Measurements from ENCODE around the gene SHMT2. TPM values are rescaled to one million over a fixed set of nuclear protein-coding genes. Genes with fewer than 3 reads are reported as not detected.
A peak's percentile ranks its signal among the peaks of the same experiment; 100 is the strongest.

The SHMT2 gene
- total RNA-seq, 5 donors from 2014 or later (not counting 1 experiment from before 2014, with no cell fraction given) = 31.0 to 80.9 (median 55.6) TPM

- Histone ChIP-seq H3K27ac (ENCODE audit: low read length) (no peak overlapping the region), H3K9me3 (no peaks in the 10 kb centered on the region), H3K36me3 (ENCODE audit: control insufficient read depth in 2 of 2, extremely low read depth in 1 of 2, insufficient read depth in 1 of 2, low read length in 1 of 2) (no peaks in the 10 kb centered on the region), H3K27me3 (replicated peaks in 1 of 2; ENCODE audit: control insufficient read depth in 2 of 2, extremely low read depth in 1 of 2, insufficient read depth in 2 of 2, low read length in 1 of 2) (peaks cover 6 to 83% of the 10 kb centered on the region in 2 experiments), H3K4me1 (ENCODE audit: control insufficient read depth in 1 of 2, extremely low read depth in 1 of 2, insufficient read depth in 2 of 2, low read length in 2 of 2) (peaks cover 2 to 52% of the 10 kb centered on the region in 2 experiments), H3K4me3 (ENCODE audit: control insufficient read depth in 1 of 2, extremely low read depth in 1 of 2, low read length in 1 of 2) (no peak overlapping the region)
- DNase-seq (peak in 1 of 35 experiments; percentile 14), ATAC-seq (replicated peaks in 1 of 4) (no peak)
- Mint-ChIP-seq H3K9me3 (no peaks in the 10 kb centered on the region), H3K27me3 (peaks cover 56 to 58% of the 10 kb centered on the region in 2 donors), H3K27ac (no peak overlapping the region), H3K4me3 (peak overlapping the region in 2 of 3 donors; percentile 6 to 76), H3K36me3 (no peaks in the 10 kb centered on the region), H3K4me1 (peaks cover 33 to 48% (median 37%) of the 10 kb centered on the region in 3 donors)
- 23% methylated on average over 6 of the region's 11 CpGs for WGBS (ENCODE audit: insufficient coverage)
- CTCF ChIA-PET = interaction anchor here (1.5 to 4.3 kb wide), 4 partner anchors 12 to 28 kb away, joined by 7 to 66 read pairs (median 23); a partner anchor contains a TSS
- POLR2A ChIA-PET = no interaction called here
Observed at GRCh38 chr12:57215065-57215464, 14.4 kb upstream of the SHMT2 start.

GRCh38 chr12:57215668-57216013 is 13.9 kb upstream of the SHMT2 start:
- Mint-ChIP-seq H3K4me3 (peak overlapping the region; percentile 55 to 76 (median 62)), H3K27me3 (peaks cover 59 to 61% of the 10 kb centered on the region in 2 donors), H3K36me3 (no peaks in the 10 kb centered on the region), H3K9me3 (no peaks in the 10 kb centered on the region), H3K27ac (peak overlapping the region in 1 of 2 donors; percentile 29), H3K4me1 (peaks cover 33 to 51% (median 38%) of the 10 kb centered on the region in 3 donors)
- DNase-seq (peak in 10 of 35 experiments; percentile 25 to 59 (median 36)), ATAC-seq (replicated peaks in 1 of 4) (peak in 3 of 4 experiments; percentile 8 to 19 (median 15))
- POLR2A ChIA-PET = no interaction called here
- Histone ChIP-seq H3K27ac (ENCODE audit: low read length) (no peak overlapping the region), H3K27me3 (replicated peaks in 1 of 2; ENCODE audit: control insufficient read depth in 2 of 2, extremely low read depth in 1 of 2, insufficient read depth in 2 of 2, low read length in 1 of 2) (peaks cover 6 to 84% of the 10 kb centered on the region in 2 experiments), H3K36me3 (ENCODE audit: control insufficient read depth in 2 of 2, extremely low read depth in 1 of 2, insufficient read depth in 1 of 2, low read length in 1 of 2) (no peaks in the 10 kb centered on the region), H3K4me3 (ENCODE audit: control insufficient read depth in 1 of 2, extremely low read depth in 1 of 2, low read length in 1 of 2) (no peak overlapping the region), H3K4me1 (ENCODE audit: control insufficient read depth in 1 of 2, extremely low read depth in 1 of 2, insufficient read depth in 2 of 2, low read length in 2 of 2) (peaks cover 2 to 58% of the 10 kb centered on the region in 2 experiments), H3K9me3 (no peaks in the 10 kb centered on the region)
- WGBS (ENCODE audit: insufficient coverage) = 18% methylated on average over 6 of the region's 7 CpGs
- CTCF ChIA-PET = interaction anchor here (0.8 to 4.3 kb wide), 4 partner anchors 13 to 27 kb away, joined by 3 to 39 read pairs (median 6); partner anchors contain the start of gene SHMT2 (in 2 of the 2)

GRCh38 chr12:57216014-57216911 is 13.2 kb upstream of the SHMT2 start, which contains the start of gene NXPH4:
Gene NXPH4 (plus strand): TSS chr12:57216794. CDS start chr12:57216970, 176 bp downstream.
- Mint-ChIP-seq H3K9me3 (no peaks in the 10 kb centered on the region), H3K27me3 (peaks cover 65 to 67% of the 10 kb centered on the region in 2 donors), H3K27ac (peak within 1 kb of the TSS in 1 of 2 donors; percentile 29), H3K4me1 (peaks cover 37 to 57% (median 44%) of the 10 kb centered on the region in 3 donors), H3K36me3 (no peaks in the 10 kb centered on the region), H3K4me3 (peak within 1 kb of the TSS; percentile 77 to 80 (median 80))
- Histone ChIP-seq H3K27ac (ENCODE audit: low read length) (no peak within 1 kb of the TSS), H3K36me3 (ENCODE audit: control insufficient read depth in 2 of 2, extremely low read depth in 1 of 2, insufficient read depth in 1 of 2, low read length in 1 of 2) (no peaks in the 10 kb centered on the region), H3K4me3 (ENCODE audit: control insufficient read depth in 1 of 2, extremely low read depth in 1 of 2, low read length in 1 of 2) (peak within 1 kb of the TSS; percentile 32 to 36), H3K4me1 (ENCODE audit: control insufficient read depth in 1 of 2, extremely low read depth in 1 of 2, insufficient read depth in 2 of 2, low read length in 2 of 2) (peaks cover 2 to 64% of the 10 kb centered on the region in 2 experiments), H3K9me3 (no peaks in the 10 kb centered on the region), H3K27me3 (replicated peaks in 1 of 2; ENCODE audit: control insufficient read depth in 2 of 2, extremely low read depth in 1 of 2, insufficient read depth in 2 of 2, low read length in 1 of 2) (peaks cover 6 to 91% of the 10 kb centered on the region in 2 experiments)
- 1% methylated on average over 85 of the region's 102 CpGs for WGBS (ENCODE audit: insufficient coverage)
- peak; percentile 34 to 51 (median 44) for ATAC-seq (replicated peaks in 1 of 4)
- ChIA-PET POLR2A (no interaction called here), CTCF (interaction anchor here (0.6 to 4.3 kb wide), 5 partner anchors 13 to 97 kb away, joined by 3 to 39 read pairs (median 6); partner anchors contain the start of gene SHMT2 (in 2 of the 2))
- DNase-seq = peak in 15 of 35 experiments; percentile 25 to 67 (median 41)

- DNase-seq (peak in 10 of 35 experiments; percentile 24 to 67 (median 42)), ATAC-seq (replicated peaks in 1 of 4) (peak in 3 of 4 experiments; percentile 24 to 34 (median 27))
- H3K36me3 ChIP-seq (ENCODE audit: control insufficient read depth in 2 of 2, extremely low read depth in 1 of 2, insufficient read depth in 1 of 2, low read length in 1 of 2) = no peaks in the 10 kb centered on the region
- peak overlapping the region; percentile 32 to 36 for H3K4me3 ChIP-seq (ENCODE audit: control insufficient read depth in 1 of 2, extremely low read depth in 1 of 2, low read length in 1 of 2)
- ChIA-PET CTCF (interaction anchor here (0.6 to 1.7 kb wide), 6 partner anchors 10 to 96 kb away, joined by 3 to 6 read pairs (median 4); partner anchors contain the start of gene SHMT2 (in 1 of the 2)), POLR2A (no interaction called here)
- Mint-ChIP-seq H3K27ac (no peak overlapping the region), H3K36me3 (no peaks in the 10 kb centered on the region), H3K9me3 (no peaks in the 10 kb centered on the region), H3K27me3 (peaks cover 73 to 76% of the 10 kb centered on the region in 2 donors), H3K4me3 (peak overlapping the region; percentile 77 to 80 (median 80)), H3K4me1 (peaks cover 41 to 64% (median 52%) of the 10 kb centered on the region in 3 donors)
- WGBS (ENCODE audit: insufficient coverage) = 4% methylated on average over 55 of the region's 63 CpGs
- peaks cover 5 to 73% of the 10 kb centered on the region in 2 experiments for H3K4me1 ChIP-seq (ENCODE audit: control insufficient read depth in 1 of 2, extremely low read depth in 1 of 2, insufficient read depth in 2 of 2, low read length in 2 of 2)
- H3K9me3 ChIP-seq = no peaks in the 10 kb centered on the region
- H3K27me3 ChIP-seq (replicated peaks in 1 of 2; ENCODE audit: control insufficient read depth in 2 of 2, extremely low read depth in 1 of 2, insufficient read depth in 2 of 2, low read length in 1 of 2) = peaks cover 6 to 96% of the 10 kb centered on the region in 2 experiments
- H3K27ac ChIP-seq (ENCODE audit: low read length) = no peak overlapping the region
Observed at GRCh38 chr12:57216921-57217879, 12.3 kb upstream of the SHMT2 start.

- peaks cover 83% of the 10 kb centered on the region in 2 donors for H3K27me3 Mint-ChIP-seq
- Histone ChIP-seq H3K4me1 (ENCODE audit: control insufficient read depth in 1 of 2, extremely low read depth in 1 of 2, insufficient read depth in 2 of 2, low read length in 2 of 2) (peaks cover 5 to 79% of the 10 kb centered on the region in 2 experiments), H3K27ac (ENCODE audit: low read length) (no peak overlapping the region), H3K36me3 (ENCODE audit: control insufficient read depth in 2 of 2, extremely low read depth in 1 of 2, insufficient read depth in 1 of 2, low read length in 1 of 2) (no peaks in the 10 kb centered on the region), H3K9me3 (no peaks in the 10 kb centered on the region), H3K27me3 (replicated peaks in 1 of 2; ENCODE audit: control insufficient read depth in 2 of 2, extremely low read depth in 1 of 2, insufficient read depth in 2 of 2, low read length in 1 of 2) (peaks cover 8 to 97% of the 10 kb centered on the region in 2 experiments), H3K4me3 (ENCODE audit: control insufficient read depth in 1 of 2, extremely low read depth in 1 of 2, low read length in 1 of 2) (no peak overlapping the region)
- 91% methylated on average over 4 of the region's 5 CpGs for WGBS (ENCODE audit: insufficient coverage)
- no peaks in the 10 kb centered on the region for H3K36me3 Mint-ChIP-seq
- no peak for ATAC-seq (replicated peaks in 1 of 4)
- no peak for DNase-seq
- ChIA-PET CTCF (interaction anchor here (0.5 to 1.7 kb wide), 7 partner anchors 9 to 367 kb away, joined by 3 to 6 read pairs (median 3); partner anchors contain the start of gene SHMT2 (in 1 of the 2)), POLR2A (no interaction called here)
- H3K9me3 Mint-ChIP-seq = no peaks in the 10 kb centered on the region
- H3K27ac Mint-ChIP-seq = no peak overlapping the region
- peak overlapping the region; percentile 6 to 80 (median 47) for H3K4me3 Mint-ChIP-seq
- peaks cover 47 to 73% (median 60%) of the 10 kb centered on the region in 3 donors for H3K4me1 Mint-ChIP-seq
Observed at GRCh38 chr12:57218030-57218853, 11.3 kb upstream of the SHMT2 start.

All from T-cell (primary cell).